Right lobe of liver (tissue), 6 donors: ENCODE results near the gene PLAGL2. TPM values are rescaled to one million over a fixed set of nuclear protein-coding genes. Genes with fewer than 3 reads are reported as not detected.

Experiments used
- ATAC-seq, 4 donors: fragments of 200-7000 bp; cut with Tn5 transposase; one replicate each; pipeline ENCODE4 v1.9.1; 2020; ENCODE audit warnings: mild to moderate bottlenecking in 4 of 4, moderate library complexity in 4 of 4
- DNase-seq, 3 donors: peaks; one replicate each; pipeline ENCODE4 v3.0.0-alpha.2; 2020
- H3K27ac ChIP-seq, 3 donors: fragments of 200-600 bp; one replicate each; pipeline ENCODE4 v1.8.0; 2022
- H3K27me3 ChIP-seq, 2 donors: fragments of 200-600 bp; one replicate each; pipeline ENCODE4 v1.8.0; 2022
- H3K36me3 ChIP-seq, 4 donors: fragments of 200-600 bp; sonication (generic) in 1 of 4; one replicate each; pipeline versions ENCODE4 v1.5.1 to v1.8.0; 2017 to 2022; ENCODE audit warnings: control low read depth in 1 of 4
- H3K4me1 ChIP-seq, 4 donors: fragments of 200-600 bp; sonication (generic) in 1 of 4; one replicate each; pipeline versions ENCODE4 v1.5.1 to v1.8.0; 2017 to 2022; ENCODE audit warnings: control low read depth in 1 of 4
- H3K4me3 ChIP-seq, 3 donors: fragments of 200-600 bp; one replicate each; pipeline ENCODE4 v1.8.0; 2022
- H3K9me3 ChIP-seq, 4 donors: fragments of 200-600 bp; sonication (generic) in 1 of 4; one replicate each; pipeline versions ENCODE4 v1.5.1 to v1.8.0; 2017 to 2022; ENCODE audit warnings: control low read depth in 1 of 4
- CTCF ChIP-seq, 4 donors: fragments of 200-600 bp in 3 of 4; fragments of 450-650 bp in 1 of 4; IDR thresholded peaks; one replicate each; pipeline versions ENCODE4 v1.5.1 to v1.8.0; 2016 to 2022; ENCODE audit warnings: antibody characterized with exemption in 4 of 4, mild to moderate bottlenecking in 2 of 4
- POLR2A ChIP-seq: fragments of 450-650 bp; IDR thresholded peaks from one replicate; pipeline ENCODE4 v1.6.1; 2017; ENCODE audit warnings: antibody characterized with exemption, mild to moderate bottlenecking
- WGBS: methylation state at CpG from one replicate; pipeline ENCODE4 v1.1.6; 2018; ENCODE audit warnings: low coverage, low lambda C conversion rate; ENCODE audit not compliant: insufficient coverage; ENCODE audit errors: missing lambda C conversion rate; 5-methylcytosine and 5-hydroxymethylcytosine counted together
- intact Hi-C, 2 donors: fragments of 100-400 bp; cut with DNase I; formaldehyde crosslinking; loops; one replicate each; pipeline versions ENCODE4 v1.11.2 to v1.14.1; 2022
- total RNA-seq, 6 experiments: library from RNA; depleted of rRNA in 2 of 6; stranded (reverse); fragments of >200 nt in 2 of 6; fragmentation: NEBNext Ultra II Directional in 3 of 6; extraction: Animal tissue kit (Norgen Biotek cat#: 25700) in 3 of 6; gene quantifications; one replicate each; pipeline versions ENCODE4 v1.1.0 to v1.2.4, GENCODE V29; 2016 to 2023
- donor health status: DM: no; HTN: yes; CAD: no.
- donor health status: DM: no; HTN: no; CAD: no.
- donor health status: DM: no; HTN: no; CAD: no.
- donor health status: DM: no; HTN: yes; CAD: no.
- donor health status: DM: no; HTN: yes; CAD: no.

Gene PLAGL2
- total RNA-seq, 6 experiments from 2014 or later = 1.5 to 3.1 (median 2.4) TPM

- H3K36me3 ChIP-seq = no peaks in the 10 kb centered on the region
- no peak overlapping the region for H3K4me3 ChIP-seq
- peaks cover 0 to 46% (median 15%) of the 10 kb centered on the region in 4 donors for H3K4me1 ChIP-seq
- ATAC-seq (no peak), DNase-seq (no peak)
- intact Hi-C loops = no loop called here
- H3K27me3 ChIP-seq = no peaks in the 10 kb centered on the region
- no peaks in the 10 kb centered on the region for H3K9me3 ChIP-seq
- no peak overlapping the region for H3K27ac ChIP-seq
- 0% methylated on average over 1 of the region's 1 CpG for WGBS
- TF ChIP-seq CTCF (IDR thresholded peaks at IDR 0.05) (no peak), POLR2A (no peak)
Measured at GRCh38 chr20:32240205-32240604, 32.7 kb upstream of the PLAGL2 start.

GRCh38 chr20:32238483-32239425 is 31.2 kb upstream of the PLAGL2 start:
- no peak overlapping the region for H3K27ac ChIP-seq
- DNase-seq (no peak), ATAC-seq (no peak)
- no peaks in the 10 kb centered on the region for H3K27me3 ChIP-seq
- TF ChIP-seq CTCF (IDR thresholded peaks at IDR 0.05) (no peak), POLR2A (no peak)
- H3K4me3 ChIP-seq = no peak overlapping the region
- intact Hi-C loops = no loop called here
- WGBS = 83% methylated on average over 2 of the region's 9 CpGs
- no peaks in the 10 kb centered on the region for H3K9me3 ChIP-seq
- H3K4me1 ChIP-seq = peaks cover 0 to 39% (median 12%) of the 10 kb centered on the region in 4 donors
- H3K36me3 ChIP-seq = peaks cover 0 to 8% (median 3%) of the 10 kb centered on the region in 4 donors

GRCh38 chr20:32237419-32237818 is 29.9 kb upstream of the PLAGL2 start:
- Histone ChIP-seq H3K27ac (no peak overlapping the region), H3K9me3 (no peaks in the 10 kb centered on the region), H3K36me3 (peaks cover 0 to 18% (median 8%) of the 10 kb centered on the region in 4 donors), H3K4me1 (peaks cover 0 to 32% (median 8%) of the 10 kb centered on the region in 4 donors), H3K27me3 (no peaks in the 10 kb centered on the region), H3K4me3 (no peak overlapping the region)
- TF ChIP-seq POLR2A = no peak
- no peak for TF ChIP-seq CTCF (IDR thresholded peaks at IDR 0.05)
- DNase-seq = no peak
- 71% methylated on average over 3 of the region's 6 CpGs for whole genome bisulfite sequencing
- ATAC-seq = no peak
- intact Hi-C loops = no loop called here

- WGBS = 100% methylated on average over 2 of the region's 2 CpGs
- Histone ChIP-seq H3K36me3 (peaks cover 0 to 20% (median 8%) of the 10 kb centered on the region in 4 donors), H3K27ac (peak overlapping the region in 1 of 3 donors; percentile 76), H3K4me1 (peaks cover 0 to 38% (median 8%) of the 10 kb centered on the region in 4 donors), H3K9me3 (no peaks in the 10 kb centered on the region), H3K27me3 (no peaks in the 10 kb centered on the region), H3K4me3 (no peak overlapping the region)
- ATAC-seq (no peak), DNase-seq (no peak)
- intact Hi-C loops = no loop called here
- TF ChIP-seq CTCF (IDR thresholded peaks at IDR 0.05) (no peak), POLR2A (no peak)
Measured at GRCh38 chr20:32236819-32237218, 29.3 kb upstream of the PLAGL2 start.
